ENCODE results near the gene CDA. TPM values are rescaled to one million over a fixed set of nuclear protein-coding genes. Genes with fewer than 3 reads are reported as not detected.

The CDA gene
- total RNA-seq, 4 donors from 2014 or later = 0.84 to 5.7 (median 3.8) TPM

DNA sequence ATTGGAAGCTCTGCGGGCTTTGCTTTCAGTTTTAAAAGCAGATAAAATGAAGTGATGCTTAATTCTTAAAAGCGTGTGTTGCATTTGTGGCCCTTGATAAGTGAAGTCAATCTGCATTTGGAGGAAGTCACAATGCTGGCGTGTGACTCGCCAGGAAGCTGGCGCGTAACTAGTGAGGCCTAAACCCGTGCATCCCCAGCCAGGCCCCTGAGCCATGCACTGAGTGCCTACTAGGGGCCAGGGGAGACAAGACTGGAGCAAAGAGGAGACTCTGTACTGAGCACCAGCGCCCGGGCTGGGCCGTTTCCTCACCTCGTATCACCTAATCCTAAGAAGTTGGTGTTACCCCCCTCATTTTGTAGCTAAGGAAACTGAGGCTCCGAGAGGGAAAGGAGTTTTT, 76.8 kb downstream of the CDA start:
- Histone ChIP-seq H3K27ac (no peak overlapping the region), H3K27me3 (no peaks in the 10 kb centered on the region), H3K36me3 (no peaks in the 10 kb centered on the region), H3K9me3 (no peaks in the 10 kb centered on the region), H3K4me1 (peaks cover 0 to 12% (median 0%) of the 10 kb centered on the region in 4 donors), H3K4me3 (no peak overlapping the region)
- 83% methylated on average over 12 of the region's 12 CpGs for WGBS, 2 donors
- no peak for DNase-seq (ENCODE audit: low spot score in 2 of 2)
- TF ChIP-seq POLR2A (IDR thresholded peaks at IDR 0.05) (no peak), EP300 (IDR thresholded peaks at IDR 0.05) (no peak)
- TF ChIP-seq, protein P1, sequence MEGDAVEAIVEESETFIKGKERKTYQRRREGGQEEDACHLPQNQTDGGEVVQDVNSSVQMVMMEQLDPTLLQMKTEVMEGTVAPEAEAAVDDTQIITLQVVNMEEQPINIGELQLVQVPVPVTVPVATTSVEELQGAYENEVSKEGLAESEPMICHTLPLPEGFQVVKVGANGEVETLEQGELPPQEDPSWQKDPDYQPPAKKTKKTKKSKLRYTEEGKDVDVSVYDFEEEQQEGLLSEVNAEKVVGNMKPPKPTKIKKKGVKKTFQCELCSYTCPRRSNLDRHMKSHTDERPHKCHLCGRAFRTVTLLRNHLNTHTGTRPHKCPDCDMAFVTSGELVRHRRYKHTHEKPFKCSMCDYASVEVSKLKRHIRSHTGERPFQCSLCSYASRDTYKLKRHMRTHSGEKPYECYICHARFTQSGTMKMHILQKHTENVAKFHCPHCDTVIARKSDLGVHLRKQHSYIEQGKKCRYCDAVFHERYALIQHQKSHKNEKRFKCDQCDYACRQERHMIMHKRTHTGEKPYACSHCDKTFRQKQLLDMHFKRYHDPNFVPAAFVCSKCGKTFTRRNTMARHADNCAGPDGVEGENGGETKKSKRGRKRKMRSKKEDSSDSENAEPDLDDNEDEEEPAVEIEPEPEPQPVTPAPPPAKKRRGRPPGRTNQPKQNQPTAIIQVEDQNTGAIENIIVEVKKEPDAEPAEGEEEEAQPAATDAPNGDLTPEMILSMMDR (IDR thresholded peaks at IDR 0.05) = no peak

DNA sequence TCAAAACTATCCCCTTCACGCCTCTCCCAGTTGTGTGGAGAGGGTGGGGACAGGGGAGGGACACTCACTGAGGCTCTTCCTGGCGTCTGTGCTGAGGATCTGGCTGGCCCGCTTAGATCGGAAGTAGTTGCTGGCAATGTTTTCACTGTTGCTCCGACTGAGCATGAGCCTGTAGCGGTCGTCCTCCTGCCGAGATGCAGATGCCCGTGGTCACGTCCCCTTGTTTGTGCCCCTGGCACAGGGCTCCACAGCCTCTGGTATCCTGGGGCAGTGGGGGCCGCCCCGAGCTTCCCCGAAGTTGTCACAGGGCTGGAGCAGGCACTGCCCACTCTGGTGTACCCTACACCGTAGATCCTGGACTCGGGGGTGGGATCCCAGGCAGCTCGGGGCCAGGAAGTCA, 77.2 kb downstream of the CDA start:
- WGBS, 2 donors = 87 to 90% methylated on average over 11 to 14 of the region's 16 CpGs

DNA sequence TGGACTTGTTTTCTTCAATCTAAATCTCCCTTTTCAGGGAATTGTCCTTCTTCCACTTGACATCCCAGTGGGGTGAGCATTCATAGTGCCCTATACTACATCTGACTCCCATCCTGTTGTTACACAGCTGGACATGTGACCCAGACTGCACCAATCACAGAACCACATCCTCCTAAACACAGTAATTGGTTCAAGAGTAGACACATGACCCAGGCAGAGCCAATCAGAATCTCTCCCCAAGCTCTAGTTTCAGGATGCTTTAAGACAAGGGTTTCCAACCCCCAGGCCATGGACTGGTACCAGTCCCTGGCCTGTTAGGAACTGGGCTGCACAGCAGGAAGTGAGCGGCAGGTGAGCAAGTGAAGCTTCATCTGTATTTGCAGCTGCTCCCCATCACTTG, 77.9 kb downstream of the CDA start:
- TF ChIP-seq EP300 (IDR thresholded peaks at IDR 0.05) = no peak
- TF ChIP-seq, protein P1 (IDR thresholded peaks at IDR 0.05) = no peak
- 85 to 100% methylated on average over 1 of the region's 1 CpG for WGBS, 2 donors

More for the DNA sequence above, 77.2 kb downstream of the CDA start:
- peaks cover 0 to 11% (median 0%) of the 10 kb centered on the region in 4 donors for H3K4me1 ChIP-seq
- TF ChIP-seq POLR2A (IDR thresholded peaks at IDR 0.05) (no peak), EP300 (IDR thresholded peaks at IDR 0.05) (no peak)
- TF ChIP-seq, protein P1 (IDR thresholded peaks at IDR 0.05) = no peak
- no peak overlapping the region for H3K27ac ChIP-seq
- no peaks in the 10 kb centered on the region for H3K9me3 ChIP-seq
- no peak for DNase-seq (ENCODE audit: low spot score in 2 of 2)
- H3K36me3 ChIP-seq = no peaks in the 10 kb centered on the region
- no peak overlapping the region for H3K4me3 ChIP-seq
- no peaks in the 10 kb centered on the region for H3K27me3 ChIP-seq

More for the DNA sequence above, 77.9 kb downstream of the CDA start:
- H3K4me3 ChIP-seq = no peak overlapping the region
- no peaks in the 10 kb centered on the region for H3K36me3 ChIP-seq
- H3K27ac ChIP-seq = no peak overlapping the region
- H3K4me1 ChIP-seq = peaks cover 0 to 11% (median 0%) of the 10 kb centered on the region in 4 donors
- H3K27me3 ChIP-seq = no peaks in the 10 kb centered on the region
- no peaks in the 10 kb centered on the region for H3K9me3 ChIP-seq
- no peak for DNase-seq (ENCODE audit: low spot score in 2 of 2)

Other genes starting within 250 kb of the CDA start
- 1 to 10 TPM; 2.4 to 5.9 (median 4.8) TPM for gene CAMK2N1, start 102.9 kb upstream of the CDA start, total RNA-seq
- 10 to 100 TPM; 27.5 to 31.2 (median 30.6) TPM for gene MUL1, start 80.9 kb upstream of the CDA start, total RNA-seq
- 1 to 10 TPM in 1 of 4 donors, under 1 TPM in 1, not detected in 2; 0.90 to 1.0 TPM for gene FAM43B, start 36.5 kb upstream of the CDA start, total RNA-seq
- 100 to 1,000 TPM in 3 of 4 donors, 10 to 100 TPM in 1; 93.9 to 134 (median 124) TPM for gene PINK1, start 44.4 kb downstream of the CDA start, total RNA-seq
- gene DDOST, start 72.3 kb downstream of the CDA start, total RNA-seq = 100 to 1,000 TPM in 2 of 4 donors, 10 to 100 TPM in 2; 79.7 to 115 (median 99.6) TPM
- gene KIF17, start 128.9 kb downstream of the CDA start, total RNA-seq = 1 to 10 TPM in 3 of 4 donors, under 1 TPM in 1; 0.59 to 4.2 (median 3.3) TPM
- gene SH2D5, start 143.6 kb downstream of the CDA start, total RNA-seq = not detected
- 100 to 1,000 TPM; 222 to 491 (median 311) TPM for gene HP1BP3, start 198.2 kb downstream of the CDA start, total RNA-seq